HCEC 1CT (cell line): ENCODE results near the gene LIN37.

Experiments used
- DNase-seq: peaks from one replicate; pipeline ENCODE4 v3.0.0-alpha.2; 2017

LIN37 gene

DNA sequence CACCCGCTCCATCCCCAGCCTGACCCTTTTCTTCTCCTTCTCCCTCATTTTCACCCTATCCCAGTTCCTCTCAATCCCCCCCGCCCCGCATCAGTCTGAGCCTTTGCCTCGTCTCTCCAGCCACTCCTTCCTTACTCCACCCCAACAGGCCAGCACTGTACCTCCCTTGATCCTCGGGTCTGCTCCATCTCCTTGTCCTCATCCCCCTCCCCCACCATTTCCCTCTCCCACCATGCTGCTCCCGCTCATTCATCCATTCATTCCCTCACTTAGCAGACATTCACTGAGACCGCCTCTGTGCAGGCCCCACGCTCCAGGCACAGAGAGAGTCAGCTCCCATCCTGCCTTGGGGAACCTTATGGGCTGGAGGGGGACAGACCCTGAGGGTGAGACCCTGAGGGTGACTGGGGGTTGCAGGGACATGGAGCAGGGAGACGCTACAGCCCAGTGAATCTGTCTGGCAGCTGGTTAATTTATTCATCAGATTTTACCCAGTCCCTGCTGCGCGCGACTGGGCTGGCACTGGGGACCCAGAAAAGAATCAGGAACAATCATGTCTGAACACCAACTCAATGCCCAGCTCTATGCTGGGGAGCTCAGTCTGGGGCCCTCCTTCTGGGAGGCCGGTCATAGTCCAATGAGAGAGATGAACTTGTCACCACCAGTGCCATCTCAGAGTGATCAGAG, 27.9 kb downstream of the LIN37 start:
- DNase-seq: no peak

GRCh38 chr19:35777086-35777841, 28.9 kb downstream of the LIN37 start:
- no peak for DNase-seq

GRCh38 chr19:35777961-35778360, 29.6 kb downstream of the LIN37 start:
- DNase-seq: no peak

DNA sequence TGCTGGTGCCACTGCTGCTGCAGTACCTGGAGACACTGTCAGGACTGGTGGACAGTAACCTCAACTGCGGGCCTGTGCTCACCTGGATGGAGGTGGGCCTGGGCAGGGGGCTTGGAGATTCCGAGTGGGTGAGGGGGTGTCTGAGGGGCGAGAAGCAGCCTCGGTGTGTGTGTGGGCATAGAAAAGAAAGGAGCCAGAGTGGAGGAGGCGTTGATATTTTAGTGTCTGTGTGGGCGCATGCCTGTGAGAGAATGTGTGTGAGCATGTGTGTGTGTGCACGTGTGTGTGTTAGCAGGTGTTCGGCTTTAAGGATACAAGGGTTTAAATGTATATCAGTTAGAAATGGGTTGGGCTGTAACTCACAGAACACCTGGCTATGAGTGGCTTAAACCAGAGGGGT, 30.7 kb downstream of the LIN37 start:
- no peak for DNase-seq

DNA sequence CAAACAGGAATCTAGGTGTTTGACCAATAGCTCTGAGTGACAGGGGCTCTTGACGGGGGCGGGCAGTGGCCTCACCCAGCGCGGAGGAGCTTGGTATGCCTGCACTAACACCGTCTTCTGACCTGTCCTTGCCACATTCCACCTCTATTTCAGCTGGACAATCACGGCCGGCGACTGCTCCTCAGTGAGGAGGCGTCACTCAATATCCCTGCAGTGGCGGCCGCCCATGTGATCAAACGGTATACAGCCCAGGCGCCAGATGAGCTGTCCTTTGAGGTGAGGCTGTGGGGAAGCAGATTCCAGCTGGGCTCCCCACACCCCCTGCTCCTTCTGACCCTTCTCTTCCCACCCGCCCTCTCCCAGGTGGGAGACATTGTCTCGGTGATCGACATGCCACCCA, 31.7 kb downstream of the LIN37 start:
- DNase-seq: no peak

DNA sequence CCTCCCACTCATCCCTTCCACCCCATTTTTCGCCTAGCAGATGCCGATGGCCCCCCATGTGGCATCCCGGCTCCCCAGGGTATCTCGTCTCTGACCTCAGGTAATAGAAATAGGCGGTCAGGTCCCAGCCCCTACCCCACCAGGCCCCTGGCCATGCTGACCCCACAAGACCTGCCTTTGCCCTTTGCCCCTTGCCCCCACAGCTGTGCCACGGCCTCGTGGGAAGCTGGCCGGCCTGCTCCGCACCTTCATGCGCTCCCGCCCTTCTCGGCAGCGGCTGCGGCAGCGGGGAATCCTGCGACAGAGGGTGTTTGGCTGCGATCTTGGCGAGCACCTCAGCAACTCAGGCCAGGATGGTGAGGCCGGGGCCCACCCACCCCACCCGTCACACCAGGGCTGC, 32.3 kb downstream of the LIN37 start:
- no peak for DNase-seq

GRCh38 chr19:35781650-35782049, 33.3 kb downstream of the LIN37 start:
- DNase-seq: no peak

DNA sequence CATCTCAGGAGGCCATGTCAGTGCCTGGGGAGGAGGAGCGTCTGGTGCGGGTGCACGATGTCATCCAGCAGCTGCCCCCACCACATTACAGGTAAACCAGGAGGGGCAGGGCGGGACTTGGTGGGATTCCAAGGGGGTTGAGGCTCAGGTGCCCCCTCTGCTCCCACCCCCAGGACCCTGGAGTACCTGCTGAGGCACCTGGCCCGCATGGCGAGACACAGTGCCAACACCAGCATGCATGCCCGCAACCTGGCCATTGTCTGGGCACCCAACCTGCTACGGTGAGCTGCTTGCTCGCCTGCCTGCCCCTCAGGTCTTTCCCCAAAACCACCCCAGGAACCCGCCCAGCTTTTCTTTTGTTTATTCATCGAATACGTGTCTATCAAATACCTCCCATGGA, 34.2 kb downstream of the LIN37 start:
- no peak for DNase-seq

DNA sequence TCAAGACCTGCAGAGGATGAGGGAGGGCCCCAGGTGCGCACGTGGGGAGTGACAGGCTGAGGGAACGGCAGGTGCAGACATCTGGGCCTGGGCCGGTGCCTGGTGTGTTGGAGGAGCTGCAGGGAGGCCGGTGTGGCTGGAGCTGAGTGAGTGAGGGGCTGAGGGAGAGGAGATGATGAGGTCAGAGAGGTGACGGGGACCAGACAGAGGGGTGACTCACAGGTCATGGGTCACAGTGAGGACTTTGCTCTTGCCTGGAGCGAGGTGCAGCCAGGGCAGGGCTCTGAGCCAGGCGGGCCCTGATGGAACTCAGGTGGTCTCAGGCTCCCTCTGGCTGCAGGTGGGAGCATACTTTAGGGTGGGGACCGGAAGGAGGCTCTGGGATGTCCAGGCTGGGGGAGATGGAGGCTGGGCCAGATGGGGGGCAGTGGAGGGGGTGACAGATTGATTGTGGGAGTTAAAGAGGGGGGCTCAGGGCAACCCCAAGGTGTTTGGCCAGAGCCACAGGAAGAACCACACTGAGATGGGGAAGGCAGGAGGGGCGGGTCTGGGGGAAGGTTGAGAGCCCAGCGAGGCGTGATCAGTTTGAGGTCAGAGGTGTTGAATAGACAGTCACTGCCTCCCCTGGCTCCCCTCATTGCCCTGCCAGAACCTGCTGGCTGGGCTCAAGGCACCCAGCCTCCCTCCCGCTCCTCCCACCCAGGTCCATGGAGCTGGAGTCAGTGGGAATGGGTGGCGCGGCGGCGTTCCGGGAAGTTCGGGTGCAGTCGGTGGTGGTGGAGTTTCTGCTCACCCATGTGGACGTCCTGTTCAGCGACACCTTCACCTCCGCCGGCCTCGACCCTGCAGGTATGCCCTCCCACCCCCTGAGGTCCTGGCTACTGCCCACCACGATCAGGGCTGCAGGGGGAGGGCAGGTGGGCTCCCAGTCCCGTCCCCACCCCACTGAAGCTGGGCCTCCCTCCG, 35.4 kb downstream of the LIN37 start:
- DNase-seq: no peak

DNA sequence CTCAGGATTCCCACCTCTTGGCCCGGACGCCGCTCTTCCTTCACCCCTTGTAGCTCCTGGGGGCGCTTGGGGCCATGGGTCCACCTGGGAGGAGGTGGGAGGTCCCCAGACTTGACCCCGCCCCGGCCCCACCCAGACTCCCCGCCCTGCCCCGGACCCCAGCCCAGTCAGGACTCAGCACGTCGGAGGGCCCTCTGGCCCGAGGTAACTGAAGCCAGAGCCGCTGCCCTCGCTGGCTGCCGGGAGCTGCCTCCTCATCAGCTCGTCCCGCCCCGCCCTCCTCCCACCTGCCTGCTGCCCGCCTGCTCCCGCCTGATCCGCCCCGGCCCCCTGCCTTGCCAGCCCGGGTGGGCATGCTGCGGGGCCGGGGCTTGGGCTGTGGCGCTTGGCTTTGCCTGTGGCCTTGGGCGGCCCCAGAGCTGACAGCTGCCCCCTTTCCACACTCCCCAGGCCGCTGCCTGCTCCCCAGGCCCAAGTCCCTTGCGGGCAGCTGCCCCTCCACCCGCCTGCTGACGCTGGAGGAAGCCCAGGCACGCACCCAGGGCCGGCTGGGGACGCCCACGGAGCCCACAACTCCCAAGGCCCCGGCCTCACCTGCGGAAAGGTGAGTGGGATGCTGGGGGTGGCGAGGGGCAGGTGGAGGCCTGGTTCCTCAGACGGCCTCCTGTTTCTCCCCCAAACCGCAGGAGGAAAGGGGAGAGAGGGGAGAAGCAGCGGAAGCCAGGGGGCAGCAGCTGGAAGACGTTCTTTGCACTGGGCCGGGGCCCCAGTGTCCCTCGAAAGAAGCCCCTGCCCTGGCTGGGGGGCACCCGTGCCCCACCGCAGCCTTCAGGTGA, 36.3 kb downstream of the LIN37 start:
- no peak for DNase-seq

GRCh38 chr19:35785339-35785627, 36.9 kb downstream of the LIN37 start:
- no peak for DNase-seq

DNA sequence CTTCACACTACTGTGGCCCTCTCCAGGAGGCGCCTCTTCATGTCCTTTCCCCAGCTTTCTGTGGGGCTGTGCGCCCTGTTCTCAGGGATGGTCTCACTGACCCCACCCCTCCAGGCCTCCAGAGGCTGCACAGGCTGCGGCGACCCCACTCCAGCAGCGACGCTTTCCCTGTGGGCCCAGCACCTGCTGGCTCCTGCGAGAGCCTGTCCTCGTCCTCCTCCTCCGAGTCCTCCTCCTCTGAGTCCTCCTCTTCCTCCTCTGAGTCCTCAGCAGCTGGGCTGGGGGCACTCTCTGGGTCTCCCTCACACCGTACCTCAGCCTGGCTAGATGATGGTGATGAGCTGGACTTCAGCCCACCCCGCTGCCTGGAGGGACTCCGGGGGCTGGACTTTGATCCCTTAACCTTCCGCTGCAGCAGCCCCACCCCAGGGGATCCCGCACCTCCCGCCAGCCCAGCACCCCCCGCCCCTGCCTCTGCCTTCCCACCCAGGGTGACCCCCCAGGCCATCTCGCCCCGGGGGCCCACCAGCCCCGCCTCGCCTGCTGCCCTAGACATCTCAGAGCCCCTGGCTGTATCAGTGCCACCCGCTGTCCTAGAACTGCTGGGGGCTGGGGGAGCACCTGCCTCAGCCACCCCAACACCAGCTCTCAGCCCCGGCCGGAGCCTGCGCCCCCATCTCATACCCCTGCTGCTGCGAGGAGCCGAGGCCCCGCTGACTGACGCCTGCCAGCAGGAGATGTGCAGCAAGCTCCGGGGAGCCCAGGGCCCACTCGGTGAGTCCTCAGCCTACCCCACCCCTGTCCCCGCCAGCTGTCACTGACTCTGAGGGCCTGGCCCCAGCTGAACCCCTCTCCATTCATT, 38.2 kb downstream of the LIN37 start:
- no peak for DNase-seq

GRCh38 chr19:35787227-35787799, 38.9 kb downstream of the LIN37 start:
- no peak for DNase-seq

DNA sequence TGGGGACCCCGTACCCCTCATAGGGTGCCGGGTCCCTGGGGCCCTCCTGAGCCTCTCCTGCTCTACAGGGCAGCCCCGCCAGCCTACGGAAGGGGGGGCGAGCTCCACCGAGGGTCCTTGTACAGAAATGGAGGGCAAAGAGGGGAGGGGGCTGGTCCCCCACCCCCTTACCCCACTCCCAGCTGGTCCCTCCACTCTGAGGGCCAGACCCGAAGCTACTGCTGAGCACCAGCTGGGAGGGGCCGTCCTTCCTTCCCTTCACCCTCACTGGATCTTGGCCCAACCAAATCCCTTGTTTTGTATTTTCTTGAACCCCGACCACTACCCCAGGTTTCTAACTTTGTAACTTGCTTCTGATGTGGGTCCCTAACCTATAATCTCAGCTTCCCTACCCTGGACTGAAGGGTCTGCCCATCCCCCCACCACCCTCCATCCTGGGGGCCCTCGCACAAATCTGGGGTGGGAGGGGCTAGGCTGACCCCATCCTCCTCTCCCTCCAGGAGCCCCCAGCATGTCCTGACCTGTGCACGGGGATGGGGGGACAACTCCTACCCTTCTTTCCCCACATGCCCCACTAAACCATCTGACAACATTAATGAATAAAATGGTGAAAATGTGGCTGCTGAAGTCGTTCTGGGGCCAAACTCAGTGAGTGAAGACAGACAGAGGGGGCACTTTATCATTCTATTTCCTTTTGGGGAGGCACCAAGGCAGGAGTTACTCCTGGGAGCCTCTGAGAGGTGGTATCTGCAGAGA, 40.0 kb downstream of the LIN37 start:
- no peak for DNase-seq

GRCh38 chr19:35789195-35789977, 41.0 kb downstream of the LIN37 start:
- no peak for DNase-seq

GRCh38 chr19:35789978-35790944, 41.9 kb downstream of the LIN37 start:
- no peak for DNase-seq

- DNase-seq: no peak
Measured at GRCh38 chr19:35790981-35791813, 42.8 kb downstream of the LIN37 start.
